DMS 273 (cell line): ENCODE data around the gene PRC1.
"Not testable (repeated sequence)": the region's sequence is repeated elsewhere in the genome, so short reads cannot be mapped to it uniquely, and the experiment has no call there.

Source experiments
- DNase-seq: peaks from one replicate; lab custom pipeline; 2025; ENCODE audit not compliant: unreplicated experiment; lab: John Stamatoyannopoulos, UW

The PRC1 gene

GRCh38 chr15:90934256-90934948, 59.9 kb downstream of the PRC1 start:
- DNase-seq = peak; percentile 86

GRCh38 chr15:90933301-90933700, 61.0 kb downstream of the PRC1 start:
- no peak for DNase-seq

GRCh38 chr15:90932660-90932991, 61.7 kb downstream of the PRC1 start:
- no peak for DNase-seq

GRCh38 chr15:90931828-90932659, 62.3 kb downstream of the PRC1 start, which contains the start of gene HDDC3:
Gene HDDC3, minus strand, starts transcription at chr15:90932549. Its CDS starts 9 bp downstream, at chr15:90932540.
- DNase-seq = peak; percentile 92

- no peak for DNase-seq
Observed at GRCh38 chr15:90931575-90931827, 62.8 kb downstream of the PRC1 start.

GRCh38 chr15:90930861-90931574, 63.3 kb downstream of the PRC1 start:
- peak; percentile 36 for DNase-seq

GRCh38 chr15:90929246-90930019, 64.9 kb downstream of the PRC1 start:
- DNase-seq = peak; percentile 45

GRCh38 chr15:90928106-90928505, 66.2 kb downstream of the PRC1 start:
- DNase-seq = not testable (repeated sequence)

GRCh38 chr15:90926766-90927165, 67.6 kb downstream of the PRC1 start:
- not testable (repeated sequence) for DNase-seq

GRCh38 chr15:90924375-90924774, 70.0 kb downstream of the PRC1 start:
- DNase-seq = no peak

- DNase-seq = not testable (repeated sequence)
Observed at GRCh38 chr15:90922712-90923322, 71.5 kb downstream of the PRC1 start.

GRCh38 chr15:90921887-90922286, 72.4 kb downstream of the PRC1 start:
- DNase-seq = no peak

GRCh38 chr15:90918835-90919234, 75.5 kb downstream of the PRC1 start:
- no peak for DNase-seq

- DNase-seq = no peak
Observed at GRCh38 chr15:90918034-90918788, 76.1 kb downstream of the PRC1 start.

GRCh38 chr15:90917569-90917968, 76.8 kb downstream of the PRC1 start:
- no peak for DNase-seq

GRCh38 chr15:90916461-90916860, 77.9 kb downstream of the PRC1 start:
- DNase-seq = no peak
